SK-N-SH (cell line): Measurements from ENCODE around the gene TMEM212.

Source experiments
- SMC3 ChIP-seq: IDR thresholded peaks from 2 replicates; pipeline ENCODE4 v1.6.1; 2012; ENCODE audit warnings: low read depth, low read length, improper control_type of control experiment
- TF ChIP-seq, protein P1 (sequence below): fragments of 150-350 bp; IDR thresholded peaks from 2 replicates; pipeline ENCODE4 v1.6.1; 2017; ENCODE audit warnings: antibody characterized with exemption, low read length, low read depth, borderline replicate concordance
- TF ChIP-seq, protein P2 (sequence below): fragments of 200-600 bp; sonication (generic); IDR thresholded peaks from 2 replicates; pipeline ENCODE4 v1.6.1; 2017; ENCODE audit warnings: antibody characterized with exemption, mild to moderate bottlenecking, moderate library complexity
- TF ChIP-seq, protein P3 (sequence below): IDR thresholded peaks from 2 replicates; pipeline ENCODE4 v1.6.1; 2012; ENCODE audit warnings: mild to moderate bottlenecking, low read depth, low read length, moderate library complexity

DNA sequence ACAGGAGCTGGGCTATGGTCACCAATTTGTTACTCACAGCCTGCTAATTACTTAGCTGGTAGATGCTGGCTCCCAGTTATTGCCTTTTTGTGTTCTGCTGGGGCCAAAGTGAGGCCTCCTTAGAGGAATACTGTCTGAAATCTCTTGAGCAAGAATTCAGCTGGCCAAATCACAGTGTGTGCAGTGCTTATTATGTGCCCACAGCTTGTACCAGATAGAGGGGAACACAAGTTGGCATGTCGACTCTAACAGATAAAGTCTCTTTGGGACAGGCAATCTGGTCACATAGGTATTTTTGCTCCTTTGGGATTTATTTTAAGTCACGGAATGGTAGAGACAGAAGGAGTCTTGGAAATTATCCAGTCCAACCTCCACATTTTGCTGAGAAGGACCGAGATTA, 6.3 kb upstream of the TMEM212 start:
- TF ChIP-seq, protein P1, sequence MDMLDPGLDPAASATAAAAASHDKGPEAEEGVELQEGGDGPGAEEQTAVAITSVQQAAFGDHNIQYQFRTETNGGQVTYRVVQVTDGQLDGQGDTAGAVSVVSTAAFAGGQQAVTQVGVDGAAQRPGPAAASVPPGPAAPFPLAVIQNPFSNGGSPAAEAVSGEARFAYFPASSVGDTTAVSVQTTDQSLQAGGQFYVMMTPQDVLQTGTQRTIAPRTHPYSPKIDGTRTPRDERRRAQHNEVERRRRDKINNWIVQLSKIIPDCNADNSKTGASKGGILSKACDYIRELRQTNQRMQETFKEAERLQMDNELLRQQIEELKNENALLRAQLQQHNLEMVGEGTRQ, result no peak
- TF ChIP-seq SMC3, result no peak
- TF ChIP-seq, protein P2, sequence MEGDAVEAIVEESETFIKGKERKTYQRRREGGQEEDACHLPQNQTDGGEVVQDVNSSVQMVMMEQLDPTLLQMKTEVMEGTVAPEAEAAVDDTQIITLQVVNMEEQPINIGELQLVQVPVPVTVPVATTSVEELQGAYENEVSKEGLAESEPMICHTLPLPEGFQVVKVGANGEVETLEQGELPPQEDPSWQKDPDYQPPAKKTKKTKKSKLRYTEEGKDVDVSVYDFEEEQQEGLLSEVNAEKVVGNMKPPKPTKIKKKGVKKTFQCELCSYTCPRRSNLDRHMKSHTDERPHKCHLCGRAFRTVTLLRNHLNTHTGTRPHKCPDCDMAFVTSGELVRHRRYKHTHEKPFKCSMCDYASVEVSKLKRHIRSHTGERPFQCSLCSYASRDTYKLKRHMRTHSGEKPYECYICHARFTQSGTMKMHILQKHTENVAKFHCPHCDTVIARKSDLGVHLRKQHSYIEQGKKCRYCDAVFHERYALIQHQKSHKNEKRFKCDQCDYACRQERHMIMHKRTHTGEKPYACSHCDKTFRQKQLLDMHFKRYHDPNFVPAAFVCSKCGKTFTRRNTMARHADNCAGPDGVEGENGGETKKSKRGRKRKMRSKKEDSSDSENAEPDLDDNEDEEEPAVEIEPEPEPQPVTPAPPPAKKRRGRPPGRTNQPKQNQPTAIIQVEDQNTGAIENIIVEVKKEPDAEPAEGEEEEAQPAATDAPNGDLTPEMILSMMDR, result no peak
- TF ChIP-seq, protein P3, sequence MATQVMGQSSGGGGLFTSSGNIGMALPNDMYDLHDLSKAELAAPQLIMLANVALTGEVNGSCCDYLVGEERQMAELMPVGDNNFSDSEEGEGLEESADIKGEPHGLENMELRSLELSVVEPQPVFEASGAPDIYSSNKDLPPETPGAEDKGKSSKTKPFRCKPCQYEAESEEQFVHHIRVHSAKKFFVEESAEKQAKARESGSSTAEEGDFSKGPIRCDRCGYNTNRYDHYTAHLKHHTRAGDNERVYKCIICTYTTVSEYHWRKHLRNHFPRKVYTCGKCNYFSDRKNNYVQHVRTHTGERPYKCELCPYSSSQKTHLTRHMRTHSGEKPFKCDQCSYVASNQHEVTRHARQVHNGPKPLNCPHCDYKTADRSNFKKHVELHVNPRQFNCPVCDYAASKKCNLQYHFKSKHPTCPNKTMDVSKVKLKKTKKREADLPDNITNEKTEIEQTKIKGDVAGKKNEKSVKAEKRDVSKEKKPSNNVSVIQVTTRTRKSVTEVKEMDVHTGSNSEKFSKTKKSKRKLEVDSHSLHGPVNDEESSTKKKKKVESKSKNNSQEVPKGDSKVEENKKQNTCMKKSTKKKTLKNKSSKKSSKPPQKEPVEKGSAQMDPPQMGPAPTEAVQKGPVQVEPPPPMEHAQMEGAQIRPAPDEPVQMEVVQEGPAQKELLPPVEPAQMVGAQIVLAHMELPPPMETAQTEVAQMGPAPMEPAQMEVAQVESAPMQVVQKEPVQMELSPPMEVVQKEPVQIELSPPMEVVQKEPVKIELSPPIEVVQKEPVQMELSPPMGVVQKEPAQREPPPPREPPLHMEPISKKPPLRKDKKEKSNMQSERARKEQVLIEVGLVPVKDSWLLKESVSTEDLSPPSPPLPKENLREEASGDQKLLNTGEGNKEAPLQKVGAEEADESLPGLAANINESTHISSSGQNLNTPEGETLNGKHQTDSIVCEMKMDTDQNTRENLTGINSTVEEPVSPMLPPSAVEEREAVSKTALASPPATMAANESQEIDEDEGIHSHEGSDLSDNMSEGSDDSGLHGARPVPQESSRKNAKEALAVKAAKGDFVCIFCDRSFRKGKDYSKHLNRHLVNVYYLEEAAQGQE, result no peak
